ENCODE results near the gene DEFB125. TPM values are rescaled to one million over a fixed set of nuclear protein-coding genes. Genes with fewer than 3 reads are reported as not detected.

DEFB125 gene
- total RNA-seq, 1 donor from 2014 or later = not detected

- H3K27ac Mint-ChIP-seq = no peak overlapping the region
- no peaks in the 10 kb centered on the region for H3K36me3 Mint-ChIP-seq (ENCODE audit: low read depth)
- no peaks in the 10 kb centered on the region for H3K9me3 Mint-ChIP-seq
- ATAC-seq (ENCODE audit: low read depth) (no peak), DNase-seq (no peak)
- H3K4me3 Mint-ChIP-seq = no peak overlapping the region
- ChIA-PET POLR2A (no interaction called here), CTCF (no interaction called here)
- peaks cover 34% of the 10 kb centered on the region for H3K27me3 Mint-ChIP-seq
- intact Hi-C loops (cut with micrococcal nuclease) = no loop called here
- H3K4me1 Mint-ChIP-seq = no peaks in the 10 kb centered on the region
- TF ChIP-seq, protein P1, sequence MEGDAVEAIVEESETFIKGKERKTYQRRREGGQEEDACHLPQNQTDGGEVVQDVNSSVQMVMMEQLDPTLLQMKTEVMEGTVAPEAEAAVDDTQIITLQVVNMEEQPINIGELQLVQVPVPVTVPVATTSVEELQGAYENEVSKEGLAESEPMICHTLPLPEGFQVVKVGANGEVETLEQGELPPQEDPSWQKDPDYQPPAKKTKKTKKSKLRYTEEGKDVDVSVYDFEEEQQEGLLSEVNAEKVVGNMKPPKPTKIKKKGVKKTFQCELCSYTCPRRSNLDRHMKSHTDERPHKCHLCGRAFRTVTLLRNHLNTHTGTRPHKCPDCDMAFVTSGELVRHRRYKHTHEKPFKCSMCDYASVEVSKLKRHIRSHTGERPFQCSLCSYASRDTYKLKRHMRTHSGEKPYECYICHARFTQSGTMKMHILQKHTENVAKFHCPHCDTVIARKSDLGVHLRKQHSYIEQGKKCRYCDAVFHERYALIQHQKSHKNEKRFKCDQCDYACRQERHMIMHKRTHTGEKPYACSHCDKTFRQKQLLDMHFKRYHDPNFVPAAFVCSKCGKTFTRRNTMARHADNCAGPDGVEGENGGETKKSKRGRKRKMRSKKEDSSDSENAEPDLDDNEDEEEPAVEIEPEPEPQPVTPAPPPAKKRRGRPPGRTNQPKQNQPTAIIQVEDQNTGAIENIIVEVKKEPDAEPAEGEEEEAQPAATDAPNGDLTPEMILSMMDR (IDR thresholded peaks at IDR 0.05) = no peak
Measured at GRCh38 chr20:145877-146276, 58.4 kb downstream of the DEFB125 start.

Other genes with a start within 250 kb of the DEFB125 start
- gene DEFB126, start 54.9 kb downstream of the DEFB125 start, total RNA-seq = not detected in 2 replicates
- not detected in 2 replicates for gene DEFB127, start 69.8 kb downstream of the DEFB125 start, total RNA-seq
- gene DEFB128, start 102.0 kb downstream of the DEFB125 start, total RNA-seq = not detected in 2 replicates
- not detected in 2 replicates for gene DEFB129, start 139.6 kb downstream of the DEFB125 start, total RNA-seq
- not detected in 2 replicates for gene DEFB132, start 170.1 kb downstream of the DEFB125 start, total RNA-seq
- 5.3 and 5.5 TPM in 2 replicates for gene C20orf96, start 203.1 kb downstream of the DEFB125 start, total RNA-seq
- gene ZCCHC3, start 209.9 kb downstream of the DEFB125 start, total RNA-seq = 25.9 and 28.1 TPM in 2 replicates
- 6.1 and 6.2 TPM in 2 replicates for gene SOX12, start 237.9 kb downstream of the DEFB125 start, total RNA-seq

Data from activated B cell treated with CpG ODN at 0.5 μM for 24 hours (primary cell).